NCI-H524 treated with DMSO at 0.1 percent for 48 hours (cell line): Measurements from ENCODE around the gene AACS.
"Not testable (repeated sequence)": the region's sequence is repeated elsewhere in the genome, so short reads cannot be mapped to it uniquely, and the experiment has no call there.

Source experiments
- DNase-seq: peaks from one replicate; lab custom pipeline; 2025; lab: John Stamatoyannopoulos, UW

The AACS gene

GRCh38 chr12:125065021-125065918 is at the start of gene AACS:
Gene AACS (plus strand): TSS chr12:125065435. CDS start chr12:125065585, 150 bp downstream.
- DNase-seq = no peak

- DNase-seq = no peak
Measured at GRCh38 chr12:125015680-125016310, 49.4 kb upstream of the AACS start.

- DNase-seq = no peak
Measured at GRCh38 chr12:125017801-125018200, 47.4 kb upstream of the AACS start.

- DNase-seq = no peak
Measured at GRCh38 chr12:125018356-125018755, 46.9 kb upstream of the AACS start.

GRCh38 chr12:125021096-125021495 is 44.1 kb upstream of the AACS start:
- DNase-seq = no peak

GRCh38 chr12:125021771-125022170 is 43.5 kb upstream of the AACS start:
- DNase-seq = no peak

GRCh38 chr12:125023065-125023464 is 42.2 kb upstream of the AACS start:
- DNase-seq = no peak

GRCh38 chr12:125024949-125025563 is 40.2 kb upstream of the AACS start:
- no peak for DNase-seq

GRCh38 chr12:125025606-125026235 is 39.5 kb upstream of the AACS start:
- no peak for DNase-seq

GRCh38 chr12:125028106-125028505 is 37.1 kb upstream of the AACS start:
- DNase-seq = no peak

- peak; percentile 40 for DNase-seq
Measured at GRCh38 chr12:125029761-125030358, 35.4 kb upstream of the AACS start.

GRCh38 chr12:125031471-125031870 is 33.8 kb upstream of the AACS start:
- not testable (repeated sequence) for DNase-seq

GRCh38 chr12:125032466-125033152 is 32.6 kb upstream of the AACS start:
- DNase-seq = no peak

- no peak for DNase-seq
Measured at GRCh38 chr12:125033288-125033687, 31.9 kb upstream of the AACS start.

- no peak for DNase-seq
Measured at GRCh38 chr12:125038976-125039625, 26.1 kb upstream of the AACS start.

GRCh38 chr12:125049093-125049458 is 16.2 kb upstream of the AACS start:
- DNase-seq = no peak

- no peak for DNase-seq
Measured at GRCh38 chr12:125050446-125050845, 14.8 kb upstream of the AACS start.

GRCh38 chr12:125050868-125051267 is 14.4 kb upstream of the AACS start:
- DNase-seq = no peak

- DNase-seq = no peak
Measured at GRCh38 chr12:125053821-125054220, 11.4 kb upstream of the AACS start.

- DNase-seq = no peak
Measured at GRCh38 chr12:125055591-125055990, 9.6 kb upstream of the AACS start.

GRCh38 chr12:125056306-125056705 is 8.9 kb upstream of the AACS start:
- DNase-seq = no peak
